ENCODE data around the gene DUSP2.

The DUSP2 gene

GRCh38 chr2:96145036-96145847 is at the start of gene DUSP2:
TSS of gene DUSP2 (minus strand) at chr2:96145440. CDS start at chr2:96145354, 86 bp downstream.
- peak; percentile 95 for DNase-seq

DNA sequence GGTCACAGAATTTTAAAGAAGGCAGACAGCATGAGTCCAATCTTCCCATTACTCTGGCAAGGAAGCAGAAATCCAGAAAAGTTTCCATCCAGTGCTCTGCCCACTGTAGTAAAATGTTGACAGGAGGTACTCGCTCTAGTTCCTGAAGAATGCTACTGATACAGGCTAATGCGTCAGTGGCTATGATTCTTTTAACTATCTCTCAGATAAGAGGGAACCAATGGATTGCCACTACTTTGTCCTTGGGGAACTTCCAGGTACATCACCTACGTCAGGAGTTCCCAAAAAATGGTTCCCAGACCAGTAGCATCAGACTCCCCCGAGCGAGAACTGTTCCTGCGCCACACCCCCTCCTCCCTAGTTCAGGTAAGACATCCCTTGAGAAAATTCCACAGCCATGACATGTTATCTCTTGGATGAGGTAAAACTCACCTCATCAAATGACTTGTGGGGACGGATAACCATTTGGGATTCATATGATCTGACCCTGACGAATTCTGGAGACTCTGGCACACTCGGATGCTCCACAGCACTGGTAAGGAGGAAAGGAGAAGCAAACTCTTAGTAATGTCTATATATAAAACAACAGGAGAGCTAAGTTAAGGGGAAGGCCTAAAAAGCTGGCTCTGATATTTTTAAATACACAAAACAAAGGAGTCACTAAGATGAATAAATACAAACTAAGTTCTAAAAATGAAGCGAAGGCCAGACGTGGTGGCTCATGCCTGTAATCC is 46.9 kb upstream of the DUSP2 start:
- DNase-seq = no peak

DNA sequence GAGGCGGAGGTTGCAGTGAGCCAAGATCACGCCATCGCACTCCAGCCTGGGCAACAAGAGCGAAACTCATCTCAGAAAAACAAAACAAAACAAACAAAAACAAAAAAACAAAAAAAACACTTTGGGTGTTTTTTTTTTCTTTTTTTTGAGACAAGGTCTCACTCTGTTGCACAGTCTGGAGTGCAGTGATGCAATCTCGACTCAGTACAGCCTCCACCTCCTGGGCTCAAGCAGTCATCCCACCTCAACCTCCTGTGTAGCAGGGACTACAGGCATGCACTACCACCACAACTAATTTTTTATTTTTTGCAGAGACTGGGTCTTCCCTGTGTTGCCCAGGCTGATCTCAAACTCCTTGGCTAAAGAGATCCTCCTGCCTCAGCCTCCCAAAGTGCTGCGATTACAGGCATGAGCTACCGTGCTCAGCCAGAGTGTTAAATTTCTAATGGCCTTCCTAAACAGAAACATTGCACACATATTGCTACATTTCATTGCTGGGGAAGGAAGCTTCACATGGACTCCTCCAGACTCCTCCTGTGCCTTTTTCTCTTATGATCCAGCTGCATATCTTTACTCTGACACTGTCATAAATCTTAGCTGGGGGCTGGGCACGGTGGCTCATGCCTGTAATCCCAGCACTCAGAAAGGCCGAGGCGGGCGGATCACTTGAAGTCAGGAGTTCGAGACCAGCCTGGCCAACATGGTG is 43.7 kb upstream of the DUSP2 start:
- DNase-seq = no peak

- DNase-seq = no peak
These were observed 41.3 kb upstream of the DUSP2 start for GRCh38 chr2:96186562-96186961.

DNA sequence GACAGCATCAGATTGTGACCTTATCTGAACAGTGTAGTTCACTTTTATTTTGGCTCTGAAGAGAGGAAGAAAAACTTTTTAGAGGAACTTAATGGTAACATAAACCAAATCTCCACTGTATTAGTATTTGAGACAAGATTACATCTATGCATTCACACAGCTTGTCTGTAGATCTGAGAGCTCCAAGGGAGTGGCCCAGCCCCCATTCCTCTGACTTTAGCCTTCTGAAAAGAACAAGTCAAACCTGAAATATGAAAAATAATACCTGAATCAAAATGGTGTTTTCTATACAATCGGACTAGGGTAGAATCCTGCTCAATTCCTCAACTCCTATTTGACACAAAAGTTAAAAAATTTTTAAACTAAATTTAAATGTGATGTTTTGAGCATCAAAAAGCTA is 40.3 kb upstream of the DUSP2 start:
- no peak for DNase-seq

- no peak for DNase-seq
These were observed 39.7 kb upstream of the DUSP2 start for GRCh38 chr2:96184989-96185388.

GRCh38 chr2:96184188-96184587 is 38.9 kb upstream of the DUSP2 start:
- no peak for DNase-seq

GRCh38 chr2:96181529-96181928 is 36.3 kb upstream of the DUSP2 start:
- DNase-seq = no peak

DNA sequence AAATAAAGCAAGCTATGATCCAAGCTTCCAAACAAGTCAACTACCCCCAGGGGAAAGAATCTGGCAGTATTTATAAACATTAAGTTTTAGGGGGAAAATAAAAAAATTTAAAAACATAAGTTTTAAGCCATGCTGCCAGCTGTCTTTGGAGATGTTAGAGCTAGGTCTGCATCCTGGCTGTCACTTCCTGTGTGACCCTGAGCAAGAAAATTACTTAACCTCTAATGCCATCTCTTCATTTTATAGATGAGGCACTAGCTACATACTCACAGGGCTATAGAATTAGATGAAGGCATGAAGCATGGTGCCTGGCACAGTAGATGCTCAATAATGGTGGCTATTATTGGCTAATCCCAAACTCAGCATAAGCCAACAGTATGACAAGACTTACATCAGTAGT is 35.3 kb upstream of the DUSP2 start:
- DNase-seq = no peak

DNA sequence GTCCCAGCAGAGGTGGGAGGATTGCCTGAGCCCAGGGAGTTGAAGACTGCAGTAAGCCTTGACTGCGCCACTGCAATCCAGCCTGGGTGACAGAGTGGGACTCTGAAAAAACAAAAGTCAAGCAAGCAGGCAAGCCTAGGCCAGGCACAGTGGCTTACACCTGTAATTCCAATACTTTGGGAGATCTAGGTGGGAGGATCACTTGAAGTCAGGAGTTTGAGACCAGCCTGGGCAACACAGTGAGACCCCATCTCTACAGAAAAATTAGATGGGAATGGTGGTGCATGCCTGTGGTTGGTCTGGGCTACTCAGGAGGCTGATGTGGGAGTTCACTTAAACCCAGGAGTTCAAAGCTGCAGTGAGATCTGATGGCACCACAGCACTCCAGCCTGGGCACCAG is 34.8 kb upstream of the DUSP2 start:
- no peak for DNase-seq

DNA sequence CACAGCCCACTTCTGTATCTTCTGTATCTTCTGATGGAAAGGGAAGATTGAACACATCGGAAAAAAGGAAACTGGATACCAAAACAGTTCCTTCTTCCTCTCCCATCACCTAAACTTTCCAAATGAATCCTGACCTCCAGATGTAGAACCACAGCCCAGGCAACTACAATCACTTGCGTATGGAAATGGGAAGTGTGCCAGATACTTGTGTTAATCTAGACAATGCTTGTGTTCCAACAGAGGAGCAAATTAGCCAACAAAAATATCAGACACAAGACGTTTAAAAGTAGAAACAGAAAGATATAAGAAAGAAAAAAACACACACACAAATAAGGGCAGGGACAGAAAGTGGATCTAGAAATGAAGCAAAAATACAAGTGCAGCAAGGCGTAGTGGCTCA is 31.4 kb upstream of the DUSP2 start:
- DNase-seq = no peak

GRCh38 chr2:96175951-96176350 is 30.7 kb upstream of the DUSP2 start:
- DNase-seq = no peak

- DNase-seq = peak; percentile 86
These were observed 29.3 kb upstream of the DUSP2 start for GRCh38 chr2:96174251-96175144.

DNA sequence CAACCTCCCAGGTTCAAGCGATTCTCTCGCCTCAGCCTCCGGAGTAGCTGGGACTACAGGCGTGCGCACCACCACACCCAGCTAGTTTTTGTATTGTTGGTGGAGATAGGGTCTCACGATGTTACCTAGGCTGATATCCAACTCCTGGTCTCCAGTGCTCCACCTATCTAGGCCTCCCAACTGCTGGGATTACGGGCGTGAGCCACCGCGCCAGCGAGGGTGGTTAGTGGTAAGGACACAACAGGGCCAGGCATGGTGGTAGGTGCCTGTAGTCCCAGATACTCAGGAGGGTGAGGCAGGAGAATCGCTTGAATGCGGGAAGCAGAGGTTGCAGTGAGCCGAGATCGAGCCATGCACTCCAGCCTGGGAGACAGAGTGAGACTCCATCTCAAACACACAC is 26.6 kb upstream of the DUSP2 start:
- DNase-seq = no peak

- DNase-seq = no peak
These were observed 25.4 kb upstream of the DUSP2 start for GRCh38 chr2:96170626-96171025.

- no peak for DNase-seq
These were observed 24.7 kb upstream of the DUSP2 start for GRCh38 chr2:96169868-96170507.

GRCh38 chr2:96167407-96168013 is 22.3 kb upstream of the DUSP2 start:
- no peak for DNase-seq

- peak; percentile 61 for DNase-seq
These were observed 19.4 kb upstream of the DUSP2 start for GRCh38 chr2:96164459-96165184.

GRCh38 chr2:96163768-96164429 is 18.7 kb upstream of the DUSP2 start:
- DNase-seq = peak; percentile 88

- DNase-seq = no peak
These were observed 18.2 kb upstream of the DUSP2 start for GRCh38 chr2:96163415-96163767.

DNA sequence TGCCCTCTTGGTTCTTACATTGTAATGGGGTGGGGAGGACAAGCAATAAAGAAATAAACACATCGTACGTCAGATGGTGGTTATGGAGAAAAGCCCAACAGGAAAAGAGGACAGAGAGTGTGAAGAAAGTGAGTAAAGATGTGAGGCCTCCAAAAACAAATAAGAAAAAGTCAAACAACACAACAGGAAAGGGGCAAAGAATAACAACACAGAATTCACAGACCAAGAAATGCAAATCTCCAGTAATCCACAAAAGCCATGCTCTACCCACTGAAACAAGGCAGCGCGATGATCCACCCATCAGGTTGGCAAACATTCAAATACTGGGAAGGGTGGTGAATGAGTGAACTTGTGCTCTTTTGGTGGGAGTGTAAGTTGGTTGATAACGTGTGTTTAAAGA is 16.7 kb upstream of the DUSP2 start:
- DNase-seq = no peak

Measured in activated CD8-positive, alpha-beta memory T cell treated with anti-CD3 and anti-CD28 coated beads, Interleukin-2, amount 50 U/mL, for 4 hours (primary cell).